GM10847 (cell line): ENCODE data around the gene RIMS3.

Experiments used
- POLR2A ChIP-seq: IDR thresholded peaks from 2 replicates; pipeline ENCODE4 v1.6.1; 2011; ENCODE audit not compliant: insufficient read length; ENCODE audit errors: extremely low read depth

The RIMS3 gene

GRCh38 chr1:40648928-40649591, 16.4 kb downstream of the RIMS3 start:
- no peak for TF ChIP-seq POLR2A

- no peak for TF ChIP-seq POLR2A
Observed at GRCh38 chr1:40648200-40648599, 17.3 kb downstream of the RIMS3 start.

- TF ChIP-seq POLR2A, result no peak
Observed at GRCh38 chr1:40646315-40646714, 19.2 kb downstream of the RIMS3 start.

- TF ChIP-seq POLR2A, result no peak
Observed at GRCh38 chr1:40645118-40645680, 20.3 kb downstream of the RIMS3 start.

- no peak for TF ChIP-seq POLR2A
Observed at GRCh38 chr1:40641601-40642242, 23.8 kb downstream of the RIMS3 start.

- no peak for TF ChIP-seq POLR2A
Observed at GRCh38 chr1:40640314-40641076, 25.0 kb downstream of the RIMS3 start.

- TF ChIP-seq POLR2A, result no peak
Observed at GRCh38 chr1:40638097-40639036, 27.1 kb downstream of the RIMS3 start.

- no peak for TF ChIP-seq POLR2A
Observed at GRCh38 chr1:40637470-40638007, 27.9 kb downstream of the RIMS3 start.

- TF ChIP-seq POLR2A, result no peak
Observed at GRCh38 chr1:40636777-40637176, 28.7 kb downstream of the RIMS3 start.

GRCh38 chr1:40635763-40636500, 29.6 kb downstream of the RIMS3 start:
- no peak for TF ChIP-seq POLR2A

GRCh38 chr1:40634901-40635655, 30.4 kb downstream of the RIMS3 start:
- no peak for TF ChIP-seq POLR2A

- TF ChIP-seq POLR2A, result no peak
Observed at GRCh38 chr1:40633931-40634376, 31.5 kb downstream of the RIMS3 start.

- no peak for TF ChIP-seq POLR2A
Observed at GRCh38 chr1:40633523-40633922, 32.0 kb downstream of the RIMS3 start.

GRCh38 chr1:40630488-40631223, 34.8 kb downstream of the RIMS3 start:
- TF ChIP-seq POLR2A, result no peak
